Hindlimb muscle (tissue), 1 donor: Measurements from ENCODE around the gene TEX29. TPM values are rescaled to one million over a fixed set of nuclear protein-coding genes. Genes with fewer than 3 reads are reported as not detected.

Experiments
- DNase-seq: peaks from one replicate; pipeline ENCODE4 v3.0.0-alpha.2; 2013
- polyA plus RNA-seq: library from polyadenylated mRNA; unstranded; fragments of 120-200 nt; gene quantifications from one replicate; pipeline ENCODE4 v1.2.1, GENCODE V29; 2013; ENCODE audit not compliant: insufficient read length

TEX29 gene
- polyA plus RNA-seq, 1 donor = 0.63 TPM

DNA sequence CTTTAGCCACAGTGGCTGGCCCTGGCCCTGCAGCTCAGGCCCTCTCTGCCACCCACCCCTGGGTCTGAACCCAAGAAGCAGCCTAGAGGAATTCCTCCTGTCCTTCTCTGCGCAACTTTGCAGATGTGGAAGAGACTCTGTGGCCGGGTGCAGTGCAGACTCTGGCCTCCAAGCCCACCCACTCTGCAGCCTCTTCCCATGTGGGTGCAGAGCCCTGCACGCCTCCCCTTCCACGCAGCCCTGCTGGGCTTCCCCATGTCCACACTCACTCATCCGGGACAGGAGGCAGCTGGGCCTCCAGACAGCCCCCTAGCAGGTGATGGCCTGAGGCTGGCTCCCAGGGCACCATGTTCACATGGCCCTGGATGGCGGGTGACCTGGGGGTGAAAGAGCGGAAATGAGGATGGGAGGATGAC, 2.5 kb downstream of the TEX29 start:
- no peak for DNase-seq

DNA sequence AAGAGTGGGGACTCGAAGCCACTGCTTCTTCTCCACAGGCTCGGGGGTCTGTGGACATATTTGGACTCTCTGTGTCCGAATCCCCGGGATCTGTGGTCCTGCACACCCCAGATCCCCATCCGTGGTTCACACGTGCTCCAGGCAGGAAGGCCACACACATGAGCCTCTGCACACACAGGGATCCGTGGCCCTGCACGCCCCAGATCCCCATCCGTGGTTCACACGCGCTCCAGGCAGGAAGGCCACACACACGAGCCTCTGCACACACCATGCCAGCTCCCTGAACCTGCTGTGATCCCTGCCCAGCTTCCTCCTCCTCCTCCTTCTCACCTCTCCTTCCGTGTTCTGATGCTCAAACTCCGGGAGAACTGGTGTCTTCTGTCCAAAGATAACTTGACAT, 3.1 kb downstream of the TEX29 start:
- DNase-seq = no peak

DNA sequence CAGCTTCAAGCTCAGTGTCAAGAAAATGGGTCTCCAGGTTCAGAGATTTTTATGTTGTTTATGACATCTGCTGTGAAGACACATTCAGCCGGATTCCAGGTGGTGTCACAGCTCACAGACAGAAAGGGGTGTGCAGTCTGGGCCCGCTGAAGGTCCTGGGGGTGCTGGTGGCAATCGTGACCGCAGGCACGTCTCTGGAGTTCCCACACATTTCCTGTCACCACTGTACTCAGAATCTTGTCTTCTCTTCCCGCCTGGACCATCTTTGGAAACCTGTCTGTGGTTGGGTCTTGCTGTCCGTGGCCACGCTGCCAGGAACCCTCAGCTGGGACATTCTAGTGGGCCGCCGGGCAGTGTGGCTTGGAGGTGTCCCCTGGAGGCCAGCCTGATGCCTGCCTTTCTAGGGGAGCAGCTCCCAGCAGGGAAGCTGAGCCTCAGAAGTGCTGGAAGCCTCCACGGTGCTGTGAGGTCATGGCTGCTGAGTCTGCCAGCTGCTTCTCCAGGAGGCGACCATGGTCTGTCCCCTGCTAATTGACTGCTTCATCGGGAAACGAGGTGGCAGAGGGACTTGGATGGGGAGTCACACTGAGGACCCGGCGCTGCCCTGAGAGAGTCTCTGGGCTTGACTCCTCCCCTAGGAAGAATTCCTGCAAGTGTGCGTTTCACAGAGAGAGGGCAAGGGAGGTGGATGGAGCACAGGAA, 3.7 kb downstream of the TEX29 start:
- no peak for DNase-seq

DNA sequence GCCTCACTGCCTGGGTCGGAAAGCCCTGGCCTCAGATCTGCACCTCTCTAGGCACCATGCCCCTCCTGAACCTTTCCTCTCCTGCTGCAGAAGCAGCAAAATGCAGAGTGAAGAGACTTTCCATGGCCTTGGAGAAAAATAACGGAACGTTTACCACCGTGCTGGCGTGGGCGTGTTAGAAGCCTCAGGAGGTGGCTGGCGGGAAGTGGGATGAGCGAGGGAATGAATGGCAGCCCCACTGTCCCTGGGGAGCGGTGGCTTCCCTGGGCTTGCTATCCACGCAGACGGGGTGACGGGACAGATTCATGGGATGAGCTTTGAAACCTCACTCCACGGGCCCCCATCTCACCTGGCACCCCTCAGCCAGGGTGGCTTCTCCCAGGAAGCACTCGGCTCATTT, 4.3 kb downstream of the TEX29 start:
- DNase-seq = no peak

DNA sequence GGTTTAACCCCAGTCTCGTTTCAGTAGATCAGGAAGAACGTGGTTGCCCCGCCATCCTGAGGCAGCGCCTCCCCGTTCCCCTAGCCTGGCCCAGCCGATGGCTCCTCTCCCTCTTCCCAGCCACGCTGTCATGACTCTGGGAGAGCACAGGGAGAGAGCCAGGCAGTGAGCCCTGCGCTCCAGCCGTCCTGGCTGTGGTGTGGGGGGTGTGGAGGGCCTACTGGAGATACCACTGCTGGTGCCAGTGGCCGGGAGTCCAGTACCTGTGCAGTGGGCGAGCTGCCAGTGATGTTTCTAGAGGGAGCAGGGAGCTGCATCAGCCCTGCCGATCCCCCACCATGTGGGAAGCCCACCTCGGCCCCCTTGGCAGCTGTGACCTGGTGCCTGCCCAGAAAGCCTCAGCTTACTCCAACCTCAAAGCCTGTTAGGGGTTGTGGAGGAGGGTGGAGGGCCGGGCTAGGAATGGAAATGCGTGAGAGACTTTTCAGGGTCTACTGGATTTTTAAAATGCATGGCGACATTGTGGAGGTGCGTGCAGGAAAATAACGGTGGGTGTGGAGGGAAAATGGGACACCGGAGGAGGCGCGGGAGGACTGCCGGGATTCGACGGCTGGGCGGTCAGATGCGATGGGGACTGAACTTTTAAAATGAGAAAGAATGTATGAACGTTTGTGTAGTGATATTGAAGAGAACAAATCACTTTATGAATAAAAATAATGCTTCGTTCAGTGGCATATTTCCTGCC, 4.9 kb downstream of the TEX29 start:
- no peak for DNase-seq

DNA sequence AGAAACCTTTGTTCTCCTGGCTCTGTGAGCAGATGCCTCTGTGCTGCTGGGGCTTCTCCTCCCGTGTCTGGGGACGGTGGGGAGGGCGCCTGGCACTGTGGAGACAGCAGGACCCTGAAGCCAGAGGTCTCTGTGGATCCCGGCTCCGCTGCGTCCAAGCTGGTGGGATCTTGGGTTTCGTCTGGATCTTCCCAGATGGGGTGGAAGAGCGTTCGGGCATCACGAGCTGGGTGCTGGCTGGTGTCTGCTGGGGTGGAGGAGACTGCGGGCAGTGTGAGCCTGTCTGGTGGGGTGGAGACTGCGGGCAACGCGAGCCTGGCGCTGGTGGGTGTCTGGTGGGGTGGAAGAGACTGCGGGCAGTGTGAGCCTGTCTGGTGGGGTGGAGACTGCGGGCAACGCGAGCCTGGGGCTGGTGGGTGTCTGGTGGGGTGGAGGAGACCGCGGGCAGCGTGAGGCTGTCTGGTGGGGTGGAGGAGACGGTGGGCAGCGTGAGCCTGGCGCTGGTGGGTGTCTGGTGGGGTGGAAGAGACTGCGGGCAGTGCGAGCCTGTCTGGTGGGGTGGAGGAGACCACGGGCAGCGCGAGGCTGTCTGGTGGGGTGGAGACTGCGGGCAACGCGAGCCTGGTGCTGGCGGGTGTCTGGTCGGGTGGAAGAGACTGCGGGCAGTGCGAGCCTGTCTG, 5.6 kb downstream of the TEX29 start:
- no peak for DNase-seq

DNA sequence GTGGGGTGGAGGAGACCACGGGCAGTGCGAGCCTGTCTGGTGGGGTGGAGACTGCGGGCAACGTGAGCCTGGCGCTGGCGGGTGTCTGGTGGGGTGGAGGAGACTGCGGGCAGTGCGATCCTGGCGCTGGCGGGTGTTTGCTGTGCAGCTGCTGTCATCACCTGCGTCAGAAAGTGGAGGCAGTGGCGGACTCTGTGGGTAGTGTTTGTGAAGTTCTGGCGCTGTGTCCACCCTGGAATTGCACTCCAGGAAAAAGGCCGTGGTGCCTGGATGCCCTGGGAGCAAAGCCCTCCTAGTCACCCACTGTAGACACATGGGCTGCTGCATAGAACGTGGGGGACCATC, 6.2 kb downstream of the TEX29 start:
- no peak for DNase-seq

DNA sequence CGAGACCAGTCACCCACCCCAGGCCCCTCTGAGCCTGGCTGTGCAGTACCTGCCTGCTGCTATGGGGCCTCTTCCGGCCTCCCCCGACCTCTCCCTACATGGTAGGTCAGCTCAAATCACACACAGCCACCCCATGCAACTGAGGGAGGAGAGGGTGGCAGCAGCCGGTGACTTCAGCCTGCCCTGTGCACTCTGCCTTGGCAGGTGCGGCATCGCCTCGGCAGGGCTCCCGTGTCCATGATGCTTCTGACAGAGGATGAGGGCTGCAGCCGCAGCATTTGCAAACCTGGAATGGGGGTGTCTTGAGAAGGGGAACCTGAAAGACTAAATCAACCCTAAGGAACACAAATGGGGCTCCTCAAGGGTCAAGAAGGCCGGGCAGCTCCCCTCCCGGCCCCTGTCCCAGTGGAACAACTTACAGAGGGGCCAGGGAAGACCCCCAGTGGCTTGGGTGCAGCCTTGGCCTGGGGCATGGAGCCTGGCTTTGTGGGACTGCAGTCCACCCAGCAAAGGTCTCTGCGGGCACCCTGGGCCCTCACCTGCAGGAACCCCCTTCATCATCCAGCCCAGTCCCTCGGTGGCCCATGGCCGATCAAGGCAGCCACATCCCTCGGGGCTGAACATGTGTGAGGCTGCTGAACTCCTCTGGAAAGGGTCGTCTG, 6.7 kb downstream of the TEX29 start:
- DNase-seq = no peak

DNA sequence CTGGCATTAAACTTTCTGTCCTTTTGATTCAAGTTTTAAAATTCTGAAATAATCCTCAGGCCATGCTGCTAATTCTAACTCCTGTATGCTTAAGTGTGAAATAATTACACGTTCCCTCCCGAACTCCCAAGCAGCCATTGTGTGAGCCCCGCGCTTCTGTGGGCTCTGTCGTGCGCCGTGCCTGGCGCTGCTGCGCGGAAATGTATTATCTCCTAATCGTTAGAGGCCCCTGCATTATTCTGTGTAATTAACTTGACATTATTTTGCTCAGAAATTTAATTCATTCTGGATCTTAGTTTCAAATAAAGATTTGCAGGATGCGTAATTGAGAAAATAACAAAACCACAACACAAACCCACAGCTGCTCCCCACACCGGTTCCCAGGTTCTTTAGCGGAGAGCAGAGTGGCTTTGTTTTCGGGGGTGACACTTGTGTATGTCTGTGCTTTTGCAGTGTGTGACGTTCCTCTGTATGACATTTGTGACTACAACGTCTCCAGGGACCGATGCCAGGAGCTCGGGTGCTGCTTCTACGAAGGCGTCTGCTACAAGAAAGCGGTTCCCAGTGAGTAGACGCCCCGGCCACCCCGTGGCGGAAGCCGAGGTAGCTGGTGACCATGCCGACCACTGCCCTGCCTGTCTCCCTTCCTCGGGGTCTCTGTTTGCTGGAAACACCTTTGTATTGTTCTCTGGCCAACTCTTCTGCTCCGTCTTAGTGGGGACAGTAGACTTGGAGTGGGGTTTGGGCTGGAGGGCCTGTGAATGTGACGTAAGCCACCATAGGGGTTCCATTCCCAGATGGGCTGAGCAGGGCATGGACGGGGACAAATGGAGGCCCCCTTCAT, 7.5 kb downstream of the TEX29 start:
- DNase-seq = no peak

DNA sequence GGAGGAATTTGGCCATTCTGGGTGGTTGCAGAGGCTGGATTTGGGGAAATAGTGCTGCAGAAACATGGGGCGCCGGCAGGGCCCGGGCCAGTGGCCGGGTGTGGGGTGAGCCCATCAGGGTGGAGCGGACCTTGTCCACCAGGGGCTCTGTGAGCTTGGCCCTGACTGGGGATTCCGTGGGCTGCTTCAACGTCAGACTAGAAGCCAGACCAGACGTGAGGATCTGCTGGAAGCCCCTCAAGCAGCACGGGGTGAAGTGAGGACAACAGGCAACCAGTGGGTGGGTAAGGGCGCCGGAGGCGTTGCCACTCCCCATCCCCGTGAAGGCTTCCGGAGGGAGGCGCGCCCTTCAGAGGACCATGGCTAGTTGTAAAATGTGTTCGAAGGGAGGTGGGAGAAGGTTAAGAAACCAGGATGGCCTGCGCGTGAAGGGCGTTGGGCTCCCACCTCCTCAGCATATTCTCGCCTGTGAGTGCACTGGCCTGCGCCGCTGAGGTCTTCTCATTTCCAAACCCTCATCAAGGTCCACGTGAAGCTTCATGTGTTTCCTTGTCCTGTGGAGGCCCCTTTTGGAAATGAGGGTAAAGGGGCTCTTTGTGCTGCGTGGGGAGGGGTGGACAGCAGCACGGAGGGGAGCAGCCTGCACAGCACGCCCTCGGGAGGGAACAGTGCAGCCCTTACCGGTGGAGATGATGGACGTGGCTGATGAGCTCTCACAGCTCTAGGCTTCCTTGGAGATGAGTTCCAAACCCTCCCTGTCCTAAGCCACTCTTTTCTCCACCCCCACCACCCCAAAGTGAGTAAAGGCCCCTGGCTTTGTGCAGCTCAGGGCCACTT, 8.3 kb downstream of the TEX29 start:
- DNase-seq = no peak

DNA sequence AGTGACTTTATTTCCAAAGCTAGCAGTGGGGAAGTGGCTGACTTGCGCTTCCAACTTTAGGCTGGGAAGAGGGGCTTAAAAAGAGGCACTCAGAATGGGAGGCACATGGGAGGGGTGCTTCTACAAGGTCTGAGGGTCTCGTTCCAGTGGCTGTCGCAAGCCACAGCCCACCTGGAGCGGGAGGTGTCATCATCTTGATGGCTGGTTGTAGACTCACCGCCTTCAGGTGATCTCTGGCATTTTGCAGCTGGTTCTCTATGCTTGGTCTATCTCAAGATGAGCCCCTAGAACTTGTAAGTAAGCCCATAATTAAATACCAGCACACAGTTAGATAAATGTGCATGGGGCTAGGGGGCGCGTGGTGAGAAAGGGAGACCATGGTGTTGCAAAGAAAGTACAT, 9.2 kb downstream of the TEX29 start:
- no peak for DNase-seq

DNA sequence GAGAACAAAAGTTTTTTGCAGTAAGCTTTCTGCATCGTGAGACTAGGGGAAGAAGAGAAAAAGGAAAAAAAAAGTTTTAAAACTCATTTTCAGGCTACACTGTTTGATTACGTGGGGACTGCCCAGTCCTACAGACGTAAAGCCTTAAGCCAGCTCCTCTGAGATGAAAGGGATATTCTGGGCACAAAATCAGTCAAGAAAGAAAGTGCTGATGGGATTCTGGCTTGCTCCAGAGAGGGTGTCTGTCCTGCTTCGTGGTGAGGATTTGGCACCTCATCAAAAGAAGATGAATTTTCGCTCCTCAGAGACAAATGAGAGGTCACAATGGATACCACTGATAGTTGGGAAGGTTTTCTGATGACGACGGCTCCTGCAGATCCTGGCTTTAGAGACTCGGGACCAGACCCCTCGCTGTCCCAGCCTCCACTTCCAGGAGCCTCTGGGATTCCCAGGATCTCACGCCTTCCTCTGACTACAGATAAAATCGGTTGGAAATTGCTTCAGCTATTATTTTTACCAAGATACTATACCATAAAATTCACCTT, 9.7 kb downstream of the TEX29 start:
- no peak for DNase-seq

DNA sequence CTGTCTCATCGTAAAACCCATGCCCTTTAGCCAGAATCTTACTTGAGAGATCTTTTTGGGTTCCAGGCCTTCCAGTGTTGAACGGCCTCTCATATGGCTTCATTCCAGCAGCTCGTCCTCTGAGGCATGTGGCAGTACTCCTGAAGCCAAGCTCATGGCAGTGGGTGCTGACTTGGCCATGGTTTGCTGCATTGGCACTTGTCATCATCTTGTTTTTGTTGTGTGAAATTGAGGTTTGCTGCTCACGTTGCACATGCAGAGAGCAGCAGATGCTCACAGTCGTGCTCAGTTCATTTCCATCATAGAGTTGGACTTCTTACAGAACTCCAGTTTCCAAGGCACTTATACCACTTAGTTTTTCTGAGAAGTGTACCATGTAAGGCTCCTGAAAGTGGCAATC, 14.9 kb downstream of the TEX29 start:
- no peak for DNase-seq

DNA sequence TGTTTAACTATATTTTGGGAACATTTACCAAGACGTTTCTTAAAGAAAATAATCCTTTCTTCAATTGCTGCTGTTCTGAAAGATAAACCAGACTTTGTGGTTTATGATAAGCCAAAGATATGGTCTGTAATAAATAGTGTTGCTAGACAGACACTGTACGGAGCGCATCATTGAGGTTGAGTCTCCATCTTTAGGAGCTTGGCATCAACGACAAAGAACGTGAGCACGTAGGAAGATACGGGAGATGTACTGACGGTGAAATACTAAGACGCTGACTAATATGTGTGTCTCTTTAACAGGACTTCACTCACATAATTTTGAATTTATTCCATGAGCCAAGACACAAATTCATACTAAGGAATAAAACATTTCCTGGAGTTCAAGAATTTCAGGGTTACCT, 16.2 kb downstream of the TEX29 start:
- no peak for DNase-seq

DNA sequence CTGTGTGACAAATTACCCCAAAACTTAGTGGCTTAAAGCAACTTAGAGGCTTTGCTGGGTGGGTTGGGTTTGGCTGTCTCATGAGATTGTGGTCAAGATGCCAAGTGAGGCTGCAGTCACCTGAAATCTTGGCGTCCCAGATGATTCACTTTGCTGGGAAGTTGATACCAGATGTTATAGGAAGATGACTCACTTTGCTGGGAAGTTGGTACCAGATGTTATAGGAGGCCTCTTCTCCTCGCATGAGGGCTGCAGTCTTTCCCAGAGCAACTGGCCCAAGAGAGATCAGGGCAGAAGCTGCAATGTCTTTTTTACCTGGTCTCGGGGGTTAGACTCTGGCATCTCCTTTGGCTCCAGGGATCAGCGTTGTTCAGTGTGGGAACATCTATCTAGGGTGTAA, 16.8 kb downstream of the TEX29 start:
- DNase-seq = no peak

DNA sequence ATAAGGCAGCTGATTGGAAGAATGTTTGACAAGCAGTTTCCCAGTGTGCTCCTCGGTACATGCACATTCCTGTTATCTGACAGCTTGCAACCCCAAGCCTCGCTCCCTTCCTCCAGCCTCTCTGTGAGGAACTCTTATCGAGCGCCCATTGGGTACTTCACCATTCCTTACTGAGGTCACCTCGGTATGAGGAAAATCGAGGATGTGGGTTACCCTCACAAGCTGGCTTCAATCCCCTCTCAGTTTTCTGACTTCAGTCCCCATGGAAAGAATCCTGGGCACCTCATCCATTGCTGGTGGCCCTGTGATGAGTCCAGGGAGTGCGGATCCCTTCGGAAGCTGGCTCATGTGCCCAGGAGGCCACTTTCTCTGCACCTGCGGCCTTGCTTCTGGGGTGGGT, 17.3 kb downstream of the TEX29 start:
- DNase-seq = no peak

DNA sequence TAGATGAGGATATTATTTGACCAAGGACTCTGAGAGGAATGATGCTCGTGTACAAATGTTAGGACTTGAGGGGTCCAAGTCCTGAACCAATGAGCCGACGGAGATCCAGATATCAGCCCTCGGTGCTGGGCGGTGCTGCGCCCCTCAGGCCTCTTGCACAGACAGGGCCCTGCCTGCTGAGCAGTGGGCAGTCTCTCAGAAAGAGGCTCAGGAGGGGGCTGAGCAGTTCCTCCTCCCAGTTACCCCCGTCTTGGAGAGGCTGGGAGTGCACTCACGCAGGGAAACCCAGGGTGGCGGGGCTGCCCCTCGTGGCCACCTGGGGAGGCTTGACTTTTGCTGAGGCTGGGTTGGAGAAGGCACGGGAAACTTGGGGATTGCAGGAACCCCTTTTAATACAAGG, 18.4 kb downstream of the TEX29 start:
- no peak for DNase-seq

DNA sequence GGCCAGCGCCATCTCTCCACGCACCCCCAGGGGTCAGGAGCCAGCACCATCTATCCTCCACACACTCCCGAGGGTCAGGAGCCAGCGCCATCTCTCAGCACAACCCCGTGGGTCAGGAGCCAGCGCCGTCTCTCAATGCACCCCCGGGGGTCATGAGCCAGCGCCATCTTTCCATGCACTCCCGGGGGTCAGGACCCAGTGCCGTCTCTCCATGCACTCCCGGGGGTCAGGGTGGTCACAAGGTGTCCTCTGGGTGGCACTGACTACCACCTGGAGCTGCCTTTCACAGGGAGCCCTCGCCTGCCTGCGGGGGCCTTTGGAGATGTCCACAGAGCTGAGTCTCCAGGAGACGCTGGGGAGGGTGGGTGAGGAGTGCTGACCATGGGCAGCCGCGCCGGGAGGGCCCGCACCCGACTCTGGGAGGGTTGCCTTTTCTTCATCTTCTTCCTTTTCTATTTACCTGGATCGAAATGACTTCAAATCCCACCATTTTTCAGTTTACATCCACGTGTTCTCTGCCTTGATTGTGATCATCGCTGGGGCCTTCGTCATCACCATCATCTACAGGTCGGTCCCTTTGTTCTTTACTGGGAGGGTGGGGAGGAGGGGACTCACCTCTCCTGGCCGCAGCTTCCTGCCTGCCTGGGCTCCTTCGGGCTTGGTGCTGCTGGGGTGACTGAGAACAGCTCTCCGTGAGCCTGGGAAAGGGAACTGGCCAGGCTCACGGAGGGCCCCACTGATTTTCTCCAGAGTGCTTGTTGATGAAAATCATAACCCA, 19.1 kb downstream of the TEX29 start:
- DNase-seq = no peak

DNA sequence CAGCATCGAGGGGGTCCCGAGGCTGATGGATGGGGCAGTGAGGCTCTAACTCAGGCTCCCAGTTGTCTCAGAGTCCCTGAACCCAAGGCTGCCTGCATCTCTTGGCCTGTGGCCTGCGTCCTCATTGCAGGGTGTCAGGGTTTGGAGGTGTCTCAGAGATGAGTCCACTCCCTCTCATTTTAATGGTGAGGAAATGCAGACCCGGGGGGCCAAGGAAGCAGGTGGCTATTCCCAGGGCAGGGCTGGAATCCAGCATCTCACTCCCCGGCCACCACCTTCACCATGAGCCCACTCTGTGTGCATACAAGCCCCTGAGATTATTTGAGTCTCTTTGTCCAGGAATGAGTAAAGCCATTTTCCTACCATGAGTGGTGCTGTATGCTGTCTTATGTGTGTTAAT, 21.4 kb downstream of the TEX29 start:
- no peak for DNase-seq

DNA sequence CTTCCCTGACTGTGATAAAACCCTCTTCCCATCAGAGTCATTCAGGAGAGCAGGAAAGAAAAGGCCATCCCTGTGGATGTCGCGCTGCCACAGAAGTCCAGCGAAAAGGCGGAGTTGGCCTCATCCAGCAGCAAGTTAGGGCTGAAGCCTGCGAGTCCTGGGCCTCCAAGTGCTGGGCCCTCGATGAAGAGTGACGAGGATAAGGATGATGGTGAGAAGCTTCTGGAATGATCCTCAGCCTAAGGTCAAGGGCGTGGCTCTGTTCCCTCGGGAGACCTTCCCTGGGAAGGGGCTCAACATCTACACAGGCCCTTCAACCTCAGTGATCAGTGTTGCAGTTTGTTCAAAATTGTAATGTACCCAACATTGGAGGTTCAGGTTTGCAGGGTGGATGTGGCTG, 22.3 kb downstream of the TEX29 start:
- no peak for DNase-seq
